GM11168 (cell line): ENCODE measurements around the gene TBCK.

ENCODE experiments used
- in situ Hi-C: fragments of 300-500 bp; cut with MboI; formaldehyde crosslinking; loops from one replicate; pipeline ENCODE4 v1.12.0; 2022; ENCODE audit warnings: low sequenced_read_pairs; ENCODE audit not compliant: unreplicated experiment

TBCK gene

DNA sequence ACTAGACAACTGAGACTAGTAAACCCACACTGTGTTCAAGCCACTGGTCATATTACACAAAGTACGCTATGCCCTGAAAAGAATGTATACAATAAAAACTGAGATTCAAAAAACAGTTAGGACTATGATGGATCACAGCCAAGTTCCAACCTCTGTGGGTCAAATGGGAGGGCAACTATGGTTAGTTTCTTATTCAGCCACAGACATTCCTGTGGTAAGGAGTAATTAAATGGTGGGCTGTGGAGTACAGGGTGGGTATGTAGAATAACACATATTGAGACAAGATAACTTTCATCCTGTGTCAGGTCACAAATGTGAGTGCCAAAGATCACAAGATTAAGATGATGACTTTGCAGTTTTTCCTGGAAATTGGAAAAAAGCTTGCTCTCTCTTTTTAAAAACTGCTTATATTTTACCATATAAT, 253.5 kb downstream of the TBCK start:
- in situ Hi-C loops: no loop called here

DNA sequence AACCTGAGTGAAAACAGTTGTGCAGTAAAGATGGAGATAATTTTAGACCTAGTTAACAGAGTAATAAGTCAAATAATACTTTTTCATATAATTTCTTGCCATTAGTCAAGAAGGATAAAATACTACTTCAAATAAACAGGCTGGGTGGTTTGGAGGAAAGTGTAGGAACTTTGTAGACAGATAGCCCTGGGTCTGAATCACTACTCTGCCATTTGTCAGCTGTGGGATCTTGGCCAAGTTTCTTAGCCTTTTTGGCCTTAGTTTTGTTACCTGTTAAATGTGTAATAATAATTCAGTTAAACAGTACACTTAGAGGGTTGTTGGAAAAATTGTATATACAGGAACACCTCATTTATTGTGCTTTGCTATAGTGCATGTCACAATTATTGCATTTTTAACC, 257.1 kb downstream of the TBCK start:
- in situ Hi-C loops: no loop called here

GRCh38 chr4:106056914-106057313, 259.1 kb downstream of the TBCK start:
- in situ Hi-C loops: no loop called here

- in situ Hi-C loops: no loop called here
Observed at GRCh38 chr4:106051514-106051913, 264.5 kb downstream of the TBCK start.

GRCh38 chr4:106049490-106049889, 266.5 kb downstream of the TBCK start:
- in situ Hi-C loops: no loop called here

DNA sequence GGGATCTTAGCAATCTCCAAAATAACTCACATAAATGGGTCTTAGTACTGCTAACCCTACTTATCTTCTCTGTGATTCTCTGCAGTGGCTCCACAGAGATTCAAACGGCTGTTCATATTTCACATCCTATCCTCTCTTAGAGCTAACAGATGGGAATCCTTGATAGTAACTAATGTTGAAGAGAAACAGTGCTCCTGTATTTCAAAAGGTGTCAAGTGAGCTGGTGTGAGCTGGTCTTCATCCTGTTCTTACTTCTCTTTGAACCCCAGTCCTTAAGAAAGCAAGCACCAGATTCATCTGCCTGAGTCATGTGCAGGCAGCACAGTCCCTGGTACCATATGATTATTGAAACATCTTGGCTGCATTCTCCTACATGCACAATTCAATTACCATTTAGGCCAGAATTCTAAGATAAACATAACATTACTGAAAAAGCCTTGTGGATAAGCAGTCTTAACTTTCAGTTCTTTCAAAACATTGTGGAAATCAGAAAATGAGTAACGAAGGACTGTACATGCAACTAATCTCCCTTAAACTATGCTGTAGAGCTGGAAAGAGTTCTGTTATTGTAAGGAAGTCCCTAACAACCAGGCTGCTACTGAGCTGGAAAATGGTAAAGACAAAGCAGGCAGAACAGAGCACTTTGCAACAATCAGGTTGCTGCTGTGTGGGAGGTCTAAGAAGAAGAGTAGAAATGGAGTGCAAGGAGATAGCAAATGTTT, 267.6 kb downstream of the TBCK start:
- in situ Hi-C loops: no loop called here

- in situ Hi-C loops: no loop called here
Observed at GRCh38 chr4:106046083-106046482, 269.9 kb downstream of the TBCK start.

GRCh38 chr4:106041294-106042002, 274.6 kb downstream of the TBCK start:
- in situ Hi-C loops: no loop called here

DNA sequence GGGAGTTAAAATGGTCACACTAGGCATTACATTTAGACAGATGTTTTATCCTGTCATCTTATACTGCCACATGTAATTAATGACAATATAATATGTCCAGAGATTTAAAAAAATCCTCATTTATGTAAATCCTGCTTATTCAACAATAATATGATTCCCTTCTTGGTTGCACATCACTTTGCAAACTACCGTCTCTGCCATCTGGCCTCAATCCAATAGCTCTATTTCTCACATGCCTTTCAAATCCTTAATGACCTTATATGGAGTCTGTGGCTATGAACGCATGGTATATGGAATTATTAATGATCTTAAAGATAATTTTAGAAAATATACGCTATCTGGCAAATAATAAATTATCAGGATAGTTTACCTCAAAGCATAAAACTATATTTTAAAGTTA, 276.2 kb downstream of the TBCK start:
- in situ Hi-C loops: no loop called here

- in situ Hi-C loops: no loop called here
Observed at GRCh38 chr4:106038908-106039307, 277.1 kb downstream of the TBCK start.

DNA sequence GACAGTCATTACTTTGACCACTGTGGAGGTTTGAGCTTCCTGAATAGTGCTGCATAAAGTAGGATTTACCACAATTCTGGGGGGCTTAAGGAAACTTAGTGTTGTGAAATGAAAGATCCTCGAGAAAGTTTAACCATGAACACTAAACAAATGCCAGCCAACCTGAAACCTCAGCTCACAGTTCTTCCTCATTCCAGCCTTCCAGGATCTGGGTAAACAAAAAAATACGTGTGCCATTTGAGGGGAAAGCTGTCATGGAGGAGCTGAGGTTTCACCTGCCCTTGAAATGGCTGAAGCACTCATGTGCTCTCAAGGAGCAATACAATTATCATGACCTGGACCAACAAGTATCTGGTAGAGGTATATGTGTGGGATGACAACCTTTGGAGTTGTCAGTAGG, 278.0 kb downstream of the TBCK start:
- in situ Hi-C loops: no loop called here

- in situ Hi-C loops: no loop called here
Observed at GRCh38 chr4:106036848-106037247, 279.2 kb downstream of the TBCK start.

DNA sequence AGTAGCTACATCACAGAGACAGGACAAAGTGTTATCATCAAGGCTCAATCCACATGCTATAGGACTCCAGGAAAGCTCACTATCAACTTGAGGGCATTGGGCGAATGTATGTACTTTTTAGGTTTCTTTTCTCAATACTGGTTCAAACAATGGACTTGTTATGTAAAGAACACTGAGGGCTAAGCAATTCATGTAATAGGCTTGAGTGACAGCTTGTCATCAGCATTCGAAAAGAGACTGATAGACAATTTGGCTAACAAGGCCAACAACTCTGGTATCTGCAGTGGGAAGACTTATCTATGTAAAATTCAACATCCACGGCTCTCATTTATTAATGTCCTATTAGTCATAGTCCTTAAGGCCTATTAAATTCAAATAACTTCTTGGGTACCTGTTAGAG, 279.7 kb downstream of the TBCK start:
- in situ Hi-C loops: no loop called here

DNA sequence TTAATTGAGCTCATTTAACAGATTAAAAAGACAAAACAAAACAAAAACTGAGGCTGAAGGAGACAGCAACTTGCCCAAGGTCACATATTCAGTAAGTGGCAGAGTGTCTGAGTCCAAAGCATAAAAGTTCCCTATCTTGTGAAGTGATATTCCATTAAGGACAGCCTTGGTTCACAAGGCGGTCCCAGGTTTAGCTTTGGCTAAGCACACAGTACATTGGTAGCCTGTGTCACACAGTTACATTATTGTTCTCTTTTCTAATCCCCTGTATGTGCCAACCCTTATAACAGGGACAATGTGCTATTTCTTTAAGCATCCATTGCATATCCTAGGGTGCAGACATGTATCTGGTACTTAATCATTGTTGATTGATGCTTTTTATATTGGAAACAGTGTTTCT, 280.8 kb downstream of the TBCK start:
- in situ Hi-C loops: no loop called here

GRCh38 chr4:106034751-106035150, 281.3 kb downstream of the TBCK start:
- in situ Hi-C loops: no loop called here

DNA sequence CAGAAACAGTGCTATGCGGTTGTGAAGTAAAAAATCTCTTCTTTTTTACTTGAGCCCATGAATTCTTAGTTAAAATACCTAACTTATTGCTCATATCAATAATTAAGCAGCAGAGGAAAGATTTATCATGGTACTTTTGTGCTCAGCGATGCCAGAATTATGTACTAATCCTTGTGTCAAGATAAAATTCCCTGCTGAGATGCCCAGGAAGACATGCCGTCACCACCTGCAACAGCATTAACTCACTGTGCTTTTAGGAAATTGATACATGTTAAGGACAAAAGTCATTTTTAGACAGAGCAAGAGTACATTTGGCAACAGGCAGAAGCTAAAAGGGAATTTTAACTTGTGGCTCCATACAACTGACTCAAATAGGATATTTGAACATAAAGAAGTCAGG, 281.8 kb downstream of the TBCK start:
- in situ Hi-C loops: no loop called here

GRCh38 chr4:106033469-106033868, 282.5 kb downstream of the TBCK start:
- in situ Hi-C loops: no loop called here

DNA sequence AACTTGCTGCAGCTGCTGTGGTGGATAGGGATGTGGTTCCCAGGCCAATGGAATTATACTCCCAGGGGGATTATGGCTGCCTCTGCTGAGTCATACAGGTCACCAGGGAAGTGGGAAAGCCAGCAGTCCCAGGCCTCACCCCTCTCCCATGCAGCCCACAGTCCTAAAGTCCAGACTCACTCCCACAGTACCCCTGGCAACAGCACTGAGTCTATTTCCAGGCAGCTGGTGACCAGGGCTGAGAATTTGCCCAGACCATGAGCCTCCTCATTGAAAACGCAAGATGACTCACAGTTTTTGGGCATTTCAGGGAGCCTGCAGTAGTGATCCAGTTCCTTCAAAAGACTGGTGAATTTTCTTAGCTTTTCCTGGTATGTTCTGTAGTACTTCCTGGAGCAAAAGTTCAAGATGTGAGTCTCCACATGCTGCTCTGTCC, 283.1 kb downstream of the TBCK start:
- in situ Hi-C loops: no loop called here

GRCh38 chr4:106022454-106022853, 293.6 kb downstream of the TBCK start:
- in situ Hi-C loops: no loop called here

DNA sequence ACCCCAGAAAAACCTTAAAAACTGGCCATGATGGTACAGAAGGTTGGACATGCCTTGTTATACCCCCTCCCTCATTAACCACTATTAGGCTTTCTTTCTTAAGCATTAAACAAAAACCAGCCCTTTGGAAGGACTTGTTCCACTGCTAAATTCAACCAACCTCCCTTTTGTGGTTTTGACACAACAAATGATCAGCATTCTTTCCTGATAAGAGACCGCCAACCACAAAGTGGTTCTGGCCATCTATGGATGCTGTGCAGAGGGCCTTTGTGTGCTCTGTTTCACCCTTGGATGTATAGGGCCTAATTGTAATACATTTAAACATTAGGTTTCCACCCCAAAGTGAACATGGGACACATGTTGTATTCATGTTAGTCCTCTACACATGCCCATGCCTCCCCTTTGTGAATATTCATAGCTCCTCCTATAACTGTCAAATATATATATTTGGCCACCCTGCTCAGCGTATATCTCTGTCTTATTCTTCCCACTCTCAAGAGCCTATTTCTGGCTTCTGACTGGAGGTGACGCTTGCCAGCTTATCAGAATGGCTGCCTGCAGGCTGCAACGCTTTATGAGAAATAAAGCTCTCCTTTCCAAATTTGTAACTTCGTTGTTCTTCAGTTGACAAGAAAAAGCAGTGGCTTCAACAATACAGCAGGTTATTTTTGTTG, 294.1 kb downstream of the TBCK start:
- in situ Hi-C loops: no loop called here

DNA sequence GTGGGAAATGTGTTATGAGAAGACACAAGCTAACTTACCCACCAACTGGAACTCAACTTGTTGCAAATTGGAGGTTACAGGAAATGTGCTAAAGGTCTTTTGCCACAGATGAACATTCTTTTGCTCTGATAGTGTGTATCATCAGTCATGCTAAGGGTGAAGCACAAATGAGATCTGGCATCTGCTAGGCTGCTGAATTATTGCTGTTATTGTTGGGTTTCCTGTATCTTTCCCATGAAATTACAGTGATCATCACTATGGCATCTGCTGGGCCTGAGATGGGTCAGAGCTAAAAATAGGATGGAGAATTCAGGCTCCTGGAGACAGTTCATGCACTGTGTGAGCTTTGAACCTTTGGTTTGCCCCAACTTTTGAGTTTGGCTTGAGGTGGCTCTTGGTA, 296.2 kb downstream of the TBCK start:
- in situ Hi-C loops: no loop called here
